ENCODE results near the gene NRIP1.

NRIP1 gene

DNA sequence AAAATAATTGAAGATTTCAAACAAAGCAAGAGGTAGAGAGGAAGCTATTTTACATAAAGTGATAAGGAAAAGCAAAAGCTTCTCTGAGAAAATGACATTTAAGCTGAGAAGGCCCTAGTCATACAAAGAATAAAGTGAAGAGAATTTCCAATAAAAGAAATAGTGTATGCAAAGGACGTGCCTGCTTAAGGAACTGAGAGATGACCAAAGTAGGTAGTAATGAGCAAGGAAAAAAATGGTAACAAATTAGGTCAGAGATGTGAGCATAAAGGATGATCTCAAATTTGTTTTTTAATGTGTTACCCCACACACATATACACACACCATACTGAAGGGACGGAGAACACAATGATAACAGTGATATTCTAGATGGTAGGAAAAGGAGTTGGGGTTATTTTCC, 46.4 kb downstream of the NRIP1 start:
- no peak overlapping the region for H3K23ac ChIP-seq (ENCODE audit: low read length)
- H4K5ac ChIP-seq (ENCODE audit: low read length): no peak overlapping the region
- no CpG with 5 or more reads among the region's 2 CpGs for WGBS (ENCODE audit: extremely low coverage, insufficient coverage, low lambda C conversion rate)
- no peak overlapping the region for H3K4me2 ChIP-seq (ENCODE audit: low read length)
- H3K18ac ChIP-seq (ENCODE audit: low read length): no peak overlapping the region
- no peaks in the 10 kb centered on the region for H3K36me3 ChIP-seq (ENCODE audit: control insufficient read depth, insufficient read depth, low read length)
- H3K56ac ChIP-seq (ENCODE audit: low read length): no peak overlapping the region
- H2AK5ac ChIP-seq (ENCODE audit: low read length): no peak overlapping the region
- no peak overlapping the region for H2BK120ac ChIP-seq (ENCODE audit: low read depth, low read length)
- no peak overlapping the region for H3K4ac ChIP-seq (ENCODE audit: low read depth, low read length)
- no peak overlapping the region for H3K4me3 ChIP-seq (ENCODE audit: low read length)
- H3K27me3 ChIP-seq (ENCODE audit: insufficient read depth, low read length, poor library complexity): no peaks in the 10 kb centered on the region
- no peak overlapping the region for H2BK15ac ChIP-seq (replicated peaks; ENCODE audit: low read depth)
- H3K79me1 ChIP-seq (ENCODE audit: low read length): peaks cover 1% of the 10 kb centered on the region
- H2BK5ac ChIP-seq (ENCODE audit: low read length): no peak overlapping the region
- H3K4me1 ChIP-seq (ENCODE audit: control insufficient read depth, low read depth, low read length): no peaks in the 10 kb centered on the region
- no peak for DNase-seq
- no peak overlapping the region for H4K8ac ChIP-seq (ENCODE audit: low read depth, low read length)
- no peak overlapping the region for H3K27ac ChIP-seq (ENCODE audit: low read depth, low read length)
- H3K9ac ChIP-seq (ENCODE audit: low read length): no peak overlapping the region
- no peaks in the 10 kb centered on the region for H3K79me2 ChIP-seq (ENCODE audit: control insufficient read depth, insufficient read depth, low read length)

DNA sequence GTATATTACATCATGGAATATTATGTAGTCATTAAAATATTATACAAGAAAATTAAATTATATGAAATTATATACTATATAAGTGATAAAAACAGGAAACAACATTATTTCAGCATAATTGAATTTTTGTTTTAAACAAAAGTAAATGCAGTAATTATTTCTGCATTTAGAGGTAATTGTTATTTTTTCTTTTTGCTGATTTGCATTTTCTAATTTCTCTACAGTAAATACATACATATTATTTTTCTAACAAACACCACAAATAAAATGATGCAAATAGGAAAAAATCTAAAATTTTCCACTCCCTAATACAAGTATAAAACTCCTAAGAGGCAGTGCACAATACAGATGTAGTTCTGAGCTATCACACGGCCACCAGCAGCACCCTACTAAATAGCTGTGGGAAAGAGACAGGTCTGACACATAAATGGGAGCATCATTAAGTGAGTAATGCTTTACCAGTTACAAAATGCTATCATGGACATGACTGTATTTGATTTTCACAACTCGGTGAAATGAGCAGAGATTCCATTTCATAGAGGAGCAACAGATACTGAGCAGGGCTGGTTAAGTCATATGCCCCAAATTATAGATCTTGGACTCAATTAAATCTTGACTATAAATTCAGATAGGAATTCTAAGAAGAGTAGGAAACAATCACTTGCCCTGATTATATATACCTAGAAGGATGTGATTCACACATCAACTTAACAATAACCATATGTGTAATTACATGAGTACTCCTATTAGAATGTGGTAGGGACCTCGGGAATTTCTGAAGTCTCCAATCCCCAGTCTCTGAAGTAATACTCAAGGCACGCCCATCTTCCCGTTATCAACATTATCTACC, 49.0 kb downstream of the NRIP1 start:
- Histone ChIP-seq H3K4me2 (ENCODE audit: low read length) (no peak overlapping the region), H2AK5ac (ENCODE audit: low read length) (no peak overlapping the region), H3K4me3 (ENCODE audit: low read length) (no peak overlapping the region), H3K4me1 (ENCODE audit: control insufficient read depth, low read depth, low read length) (no peaks in the 10 kb centered on the region), H3K23ac (ENCODE audit: low read length) (no peak overlapping the region), H4K5ac (ENCODE audit: low read length) (no peak overlapping the region), H3K36me3 (ENCODE audit: control insufficient read depth, insufficient read depth, low read length) (no peaks in the 10 kb centered on the region), H4K8ac (ENCODE audit: low read depth, low read length) (no peak overlapping the region), H2BK15ac (replicated peaks; ENCODE audit: low read depth) (no peak overlapping the region), H3K79me1 (ENCODE audit: low read length) (peaks cover 1% of the 10 kb centered on the region), H3K56ac (ENCODE audit: low read length) (no peak overlapping the region), H3K27me3 (ENCODE audit: insufficient read depth, low read length, poor library complexity) (no peaks in the 10 kb centered on the region), H3K18ac (ENCODE audit: low read length) (no peak overlapping the region), H2BK120ac (ENCODE audit: low read depth, low read length) (no peak overlapping the region), H2BK5ac (ENCODE audit: low read length) (no peak overlapping the region), H3K27ac (ENCODE audit: low read depth, low read length) (no peak overlapping the region), H3K79me2 (ENCODE audit: control insufficient read depth, insufficient read depth, low read length) (no peaks in the 10 kb centered on the region), H3K9ac (ENCODE audit: low read length) (no peak overlapping the region), H3K4ac (ENCODE audit: low read depth, low read length) (no peak overlapping the region)
- DNase-seq: no peak
- no CpG with 5 or more reads among the region's 5 CpGs for WGBS (ENCODE audit: extremely low coverage, insufficient coverage, low lambda C conversion rate)

DNA sequence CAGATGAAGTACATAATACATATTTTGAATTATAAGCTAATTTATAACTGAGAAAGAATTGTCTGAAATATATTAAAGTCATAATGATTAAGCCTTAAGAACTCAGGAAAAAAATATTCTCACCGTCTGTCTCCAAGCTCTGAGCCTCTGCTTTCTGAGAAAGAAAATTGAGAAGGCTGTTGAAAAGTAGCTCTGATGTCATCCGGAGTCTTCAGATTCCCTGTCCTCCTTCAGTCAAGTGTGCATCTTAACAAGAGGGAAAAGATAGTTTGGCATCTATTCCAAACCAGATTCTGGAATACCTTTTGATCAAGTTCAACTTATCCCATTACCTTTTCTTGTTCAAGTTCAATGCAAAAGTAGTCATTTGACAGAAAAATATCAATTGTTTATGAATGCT, 50.6 kb downstream of the NRIP1 start:
- no peaks in the 10 kb centered on the region for H3K36me3 ChIP-seq (ENCODE audit: control insufficient read depth, insufficient read depth, low read length)
- no peaks in the 10 kb centered on the region for H3K27me3 ChIP-seq (ENCODE audit: insufficient read depth, low read length, poor library complexity)
- H2BK5ac ChIP-seq (ENCODE audit: low read length): no peak overlapping the region
- H2BK15ac ChIP-seq (replicated peaks; ENCODE audit: low read depth): no peak overlapping the region
- no peaks in the 10 kb centered on the region for H3K79me2 ChIP-seq (ENCODE audit: control insufficient read depth, insufficient read depth, low read length)
- H3K4me2 ChIP-seq (ENCODE audit: low read length): no peak overlapping the region
- H3K79me1 ChIP-seq (ENCODE audit: low read length): no peaks in the 10 kb centered on the region
- H3K56ac ChIP-seq (ENCODE audit: low read length): no peak overlapping the region
- no peak overlapping the region for H4K5ac ChIP-seq (ENCODE audit: low read length)
- no peak overlapping the region for H3K23ac ChIP-seq (ENCODE audit: low read length)
- no peak overlapping the region for H3K18ac ChIP-seq (ENCODE audit: low read length)
- no peak for DNase-seq
- H2BK120ac ChIP-seq (ENCODE audit: low read depth, low read length): no peak overlapping the region
- no peak overlapping the region for H3K27ac ChIP-seq (ENCODE audit: low read depth, low read length)
- H3K4me1 ChIP-seq (ENCODE audit: control insufficient read depth, low read depth, low read length): no peaks in the 10 kb centered on the region
- no peak overlapping the region for H3K4ac ChIP-seq (ENCODE audit: low read depth, low read length)
- H3K9ac ChIP-seq (ENCODE audit: low read length): no peak overlapping the region
- no peak overlapping the region for H3K4me3 ChIP-seq (ENCODE audit: low read length)
- no peak overlapping the region for H4K8ac ChIP-seq (ENCODE audit: low read depth, low read length)
- no peak overlapping the region for H2AK5ac ChIP-seq (ENCODE audit: low read length)
- WGBS (ENCODE audit: extremely low coverage, insufficient coverage, low lambda C conversion rate): no CpG with 5 or more reads among the region's 2 CpGs

DNA sequence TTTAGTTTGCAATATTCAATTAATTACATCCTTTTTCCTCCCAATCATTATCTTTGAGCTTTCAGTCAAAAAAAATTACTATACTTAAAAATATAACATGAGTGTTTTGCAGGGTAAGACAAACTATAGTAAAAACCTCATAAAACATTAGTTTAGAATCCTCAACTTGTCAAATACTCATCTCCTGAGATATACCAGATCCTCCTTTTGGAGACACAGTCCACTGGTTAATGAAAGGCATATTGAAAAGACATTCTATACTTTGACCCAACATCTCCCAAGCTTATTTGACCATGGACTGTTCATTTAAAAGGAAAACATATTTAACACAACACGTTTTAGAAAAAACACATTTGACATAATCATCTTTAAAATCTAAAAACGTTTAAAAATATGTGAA, 52.8 kb downstream of the NRIP1 start:
- no peak overlapping the region for H3K4me3 ChIP-seq (ENCODE audit: low read length)
- H3K18ac ChIP-seq (ENCODE audit: low read length): no peak overlapping the region
- no peak overlapping the region for H3K23ac ChIP-seq (ENCODE audit: low read length)
- DNase-seq: no peak
- no peak overlapping the region for H2AK5ac ChIP-seq (ENCODE audit: low read length)
- no peak overlapping the region for H3K56ac ChIP-seq (ENCODE audit: low read length)
- no peak overlapping the region for H3K4ac ChIP-seq (ENCODE audit: low read depth, low read length)
- no peak overlapping the region for H2BK120ac ChIP-seq (ENCODE audit: low read depth, low read length)
- H4K8ac ChIP-seq (ENCODE audit: low read depth, low read length): no peak overlapping the region
- no peak overlapping the region for H3K27ac ChIP-seq (ENCODE audit: low read depth, low read length)
- H3K36me3 ChIP-seq (ENCODE audit: control insufficient read depth, insufficient read depth, low read length): no peaks in the 10 kb centered on the region
- H3K9ac ChIP-seq (ENCODE audit: low read length): no peak overlapping the region
- no peak overlapping the region for H2BK15ac ChIP-seq (replicated peaks; ENCODE audit: low read depth)
- no peak overlapping the region for H4K5ac ChIP-seq (ENCODE audit: low read length)
- peaks cover under 1% of the 10 kb centered on the region for H3K4me1 ChIP-seq (ENCODE audit: control insufficient read depth, low read depth, low read length)
- H3K79me2 ChIP-seq (ENCODE audit: control insufficient read depth, insufficient read depth, low read length): peaks cover under 1% of the 10 kb centered on the region
- no peaks in the 10 kb centered on the region for H3K27me3 ChIP-seq (ENCODE audit: insufficient read depth, low read length, poor library complexity)
- no peak overlapping the region for H2BK5ac ChIP-seq (ENCODE audit: low read length)
- peaks cover under 1% of the 10 kb centered on the region for H3K79me1 ChIP-seq (ENCODE audit: low read length)
- WGBS (ENCODE audit: extremely low coverage, insufficient coverage, low lambda C conversion rate): 100% methylated on average over 2 of the region's 2 CpGs
- no peak overlapping the region for H3K4me2 ChIP-seq (ENCODE audit: low read length)

DNA sequence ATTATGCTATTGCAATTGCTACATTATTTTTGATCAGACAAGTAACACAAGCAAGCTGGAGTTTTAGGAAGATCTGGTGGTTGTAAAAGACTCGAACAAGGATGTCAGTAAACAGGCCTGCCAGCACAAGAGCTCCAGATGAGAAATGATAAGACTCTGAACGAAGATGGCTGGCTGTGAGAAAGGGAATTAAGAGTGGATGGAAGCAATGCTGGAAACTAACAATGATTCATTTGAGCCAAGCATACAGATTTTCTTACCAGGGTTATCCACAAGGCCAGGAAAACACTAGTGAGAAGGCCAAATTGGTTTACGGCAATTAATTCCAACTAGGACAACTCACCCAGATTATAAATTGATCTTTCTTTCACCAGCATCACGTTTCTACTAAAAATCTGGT, 54.2 kb downstream of the NRIP1 start:
- no peak overlapping the region for H2AK5ac ChIP-seq (ENCODE audit: low read length)
- peaks cover 3% of the 10 kb centered on the region for H3K4me1 ChIP-seq (ENCODE audit: control insufficient read depth, low read depth, low read length)
- H3K27ac ChIP-seq (ENCODE audit: low read depth, low read length): no peak overlapping the region
- H3K4me2 ChIP-seq (ENCODE audit: low read length): no peak overlapping the region
- no peak overlapping the region for H2BK5ac ChIP-seq (ENCODE audit: low read length)
- no peak overlapping the region for H3K23ac ChIP-seq (ENCODE audit: low read length)
- H3K79me1 ChIP-seq (ENCODE audit: low read length): peaks cover 5% of the 10 kb centered on the region
- no peak overlapping the region for H2BK15ac ChIP-seq (replicated peaks; ENCODE audit: low read depth)
- no CpG with 5 or more reads among the region's 4 CpGs for WGBS (ENCODE audit: extremely low coverage, insufficient coverage, low lambda C conversion rate)
- no peak overlapping the region for H3K4me3 ChIP-seq (ENCODE audit: low read length)
- no peak overlapping the region for H3K9ac ChIP-seq (ENCODE audit: low read length)
- H3K18ac ChIP-seq (ENCODE audit: low read length): no peak overlapping the region
- H3K36me3 ChIP-seq (ENCODE audit: control insufficient read depth, insufficient read depth, low read length): no peaks in the 10 kb centered on the region
- H3K56ac ChIP-seq (ENCODE audit: low read length): no peak overlapping the region
- H3K79me2 ChIP-seq (ENCODE audit: control insufficient read depth, insufficient read depth, low read length): peaks cover 4% of the 10 kb centered on the region
- H4K5ac ChIP-seq (ENCODE audit: low read length): no peak overlapping the region
- H4K8ac ChIP-seq (ENCODE audit: low read depth, low read length): no peak overlapping the region
- no peak overlapping the region for H2BK120ac ChIP-seq (ENCODE audit: low read depth, low read length)
- no peak overlapping the region for H3K4ac ChIP-seq (ENCODE audit: low read depth, low read length)
- H3K27me3 ChIP-seq (ENCODE audit: insufficient read depth, low read length, poor library complexity): no peaks in the 10 kb centered on the region
- DNase-seq: no peak
